ENCODE measurements around the gene PATJ. TPM values are rescaled to one million over a fixed set of nuclear protein-coding genes. Genes with fewer than 3 reads are reported as not detected.

The PATJ gene
- total RNA-seq, 1 donor from 2014 or later = 39.4 TPM

GRCh38 chr1:61967750-61968149 lies 225.5 kb downstream of the PATJ start:
- no peak for DNase-seq (ENCODE audit: extremely low spot score, unreplicated experiment)
- peak overlapping the region; percentile 80 for H3K27ac Mint-ChIP-seq
- H3K4me3 Mint-ChIP-seq = peak overlapping the region; percentile 47
- H3K27me3 Mint-ChIP-seq = no peaks in the 10 kb centered on the region
- H3K9me3 Mint-ChIP-seq = no peaks in the 10 kb centered on the region
- no peak for TF ChIP-seq CTCF (conservative IDR thresholded peaks at IDR 0.05)
- H3K36me3 Mint-ChIP-seq = peaks cover 10% of the 10 kb centered on the region
- peaks cover 9% of the 10 kb centered on the region for H3K4me1 Mint-ChIP-seq (ENCODE audit: unreplicated experiment)

- no peak for DNase-seq (ENCODE audit: extremely low spot score, unreplicated experiment)
- Mint-ChIP-seq H3K4me1 (ENCODE audit: unreplicated experiment) (peaks cover 15% of the 10 kb centered on the region), H3K27ac (no peak overlapping the region), H3K27me3 (no peaks in the 10 kb centered on the region), H3K4me3 (no peak overlapping the region), H3K36me3 (peaks cover 10% of the 10 kb centered on the region), H3K9me3 (no peaks in the 10 kb centered on the region)
- TF ChIP-seq CTCF (conservative IDR thresholded peaks at IDR 0.05) = no peak
Measured at GRCh38 chr1:61968869-61969268, 226.6 kb downstream of the PATJ start.

- no peak for TF ChIP-seq CTCF (conservative IDR thresholded peaks at IDR 0.05)
- peaks cover 10% of the 10 kb centered on the region for H3K36me3 Mint-ChIP-seq
- H3K9me3 Mint-ChIP-seq = no peaks in the 10 kb centered on the region
- peaks cover 15% of the 10 kb centered on the region for H3K4me1 Mint-ChIP-seq (ENCODE audit: unreplicated experiment)
- no peak for DNase-seq (ENCODE audit: extremely low spot score, unreplicated experiment)
- peak overlapping the region; percentile 13 for H3K27ac Mint-ChIP-seq
- no peak overlapping the region for H3K4me3 Mint-ChIP-seq
- H3K27me3 Mint-ChIP-seq = no peaks in the 10 kb centered on the region
Measured at GRCh38 chr1:61973100-61973837, 231.0 kb downstream of the PATJ start.

- no peaks in the 10 kb centered on the region for H3K36me3 Mint-ChIP-seq
- H3K4me1 Mint-ChIP-seq (ENCODE audit: unreplicated experiment) = peaks cover 24% of the 10 kb centered on the region
- no peak for DNase-seq (ENCODE audit: extremely low spot score, unreplicated experiment)
- TF ChIP-seq CTCF (conservative IDR thresholded peaks at IDR 0.05) = no peak
- no peak overlapping the region for H3K4me3 Mint-ChIP-seq
- H3K27ac Mint-ChIP-seq = no peak overlapping the region
- no peaks in the 10 kb centered on the region for H3K9me3 Mint-ChIP-seq
- no peaks in the 10 kb centered on the region for H3K27me3 Mint-ChIP-seq
Measured at GRCh38 chr1:61975638-61976037, 233.4 kb downstream of the PATJ start.

- Mint-ChIP-seq H3K4me3 (no peak overlapping the region), H3K27me3 (no peaks in the 10 kb centered on the region), H3K9me3 (no peaks in the 10 kb centered on the region), H3K36me3 (no peaks in the 10 kb centered on the region), H3K27ac (no peak overlapping the region), H3K4me1 (ENCODE audit: unreplicated experiment) (peaks cover 31% of the 10 kb centered on the region)
- DNase-seq (ENCODE audit: extremely low spot score, unreplicated experiment) = no peak
- no peak for TF ChIP-seq CTCF (conservative IDR thresholded peaks at IDR 0.05)
Measured at GRCh38 chr1:61976566-61976965, 234.3 kb downstream of the PATJ start.

Measured in type B pancreatic cell (in vitro differentiated cells).